ENCODE measurements around the gene ADAMTS2.

ADAMTS2 gene

GRCh38 chr5:179139111-179139935 lies 205.9 kb downstream of the ADAMTS2 start:
- DNase-seq (ENCODE audit: low spot score) = no peak

GRCh38 chr5:179138568-179138925 lies 206.7 kb downstream of the ADAMTS2 start:
- DNase-seq (ENCODE audit: low spot score) = no peak

- no peak for DNase-seq (ENCODE audit: low spot score)
Measured at GRCh38 chr5:179137643-179138567, 207.4 kb downstream of the ADAMTS2 start.

- DNase-seq (ENCODE audit: low spot score) = no peak
Measured at GRCh38 chr5:179137016-179137642, 208.1 kb downstream of the ADAMTS2 start.

GRCh38 chr5:179135441-179136215 lies 209.6 kb downstream of the ADAMTS2 start:
- no peak for DNase-seq (ENCODE audit: low spot score)

GRCh38 chr5:179135006-179135405 lies 210.3 kb downstream of the ADAMTS2 start:
- no peak for DNase-seq (ENCODE audit: low spot score)

- DNase-seq (ENCODE audit: low spot score) = no peak
Measured at GRCh38 chr5:179134511-179134910, 210.8 kb downstream of the ADAMTS2 start.

GRCh38 chr5:179132586-179133355 lies 212.5 kb downstream of the ADAMTS2 start:
- DNase-seq (ENCODE audit: low spot score) = no peak

- no peak for DNase-seq (ENCODE audit: low spot score)
Measured at GRCh38 chr5:179131886-179132585, 213.2 kb downstream of the ADAMTS2 start.

- no peak for DNase-seq (ENCODE audit: low spot score)
Measured at GRCh38 chr5:179131321-179131835, 213.9 kb downstream of the ADAMTS2 start.

- DNase-seq (ENCODE audit: low spot score) = no peak
Measured at GRCh38 chr5:179130101-179130681, 215.1 kb downstream of the ADAMTS2 start.

- DNase-seq (ENCODE audit: low spot score) = no peak
Measured at GRCh38 chr5:179129607-179130071, 215.6 kb downstream of the ADAMTS2 start.

GRCh38 chr5:179128976-179129375 lies 216.3 kb downstream of the ADAMTS2 start:
- DNase-seq (ENCODE audit: low spot score) = no peak

- DNase-seq (ENCODE audit: low spot score) = no peak
Measured at GRCh38 chr5:179128041-179128365, 217.3 kb downstream of the ADAMTS2 start.

- DNase-seq (ENCODE audit: low spot score) = no peak
Measured at GRCh38 chr5:179127136-179128040, 217.9 kb downstream of the ADAMTS2 start.

GRCh38 chr5:179126506-179126991 lies 218.7 kb downstream of the ADAMTS2 start:
- no peak for DNase-seq (ENCODE audit: low spot score)

- no peak for DNase-seq (ENCODE audit: low spot score)
Measured at GRCh38 chr5:179125789-179126505, 219.3 kb downstream of the ADAMTS2 start.
